Osteocyte (in vitro differentiated cells): Measurements from ENCODE around the gene CX3CL1. TPM values are rescaled to one million over a fixed set of nuclear protein-coding genes. Genes with fewer than 3 reads are reported as not detected.

Source experiments
- DNase-seq: peaks from one replicate; pipeline ENCODE4 v3.0.0; 2021; ENCODE audit warnings: mixed read lengths; ENCODE audit not compliant: unreplicated experiment; ENCODE audit errors: extremely low spot score
- H3K27ac Mint-ChIP-seq: one replicate; pipeline ENCODE4 v1.8.0; 2021; ENCODE audit warnings: mild to moderate bottlenecking, mixed read lengths; ENCODE audit not compliant: unreplicated experiment
- H3K27me3 Mint-ChIP-seq: one replicate; pipeline ENCODE4 v1.8.0; 2021; ENCODE audit warnings: mixed read lengths; ENCODE audit not compliant: unreplicated experiment
- H3K36me3 Mint-ChIP-seq: one replicate; pipeline ENCODE4 v1.8.0; 2021; ENCODE audit warnings: mixed read lengths; ENCODE audit not compliant: unreplicated experiment
- H3K4me1 Mint-ChIP-seq: one replicate; pipeline ENCODE4 v1.8.0; 2021; ENCODE audit warnings: mixed read lengths; ENCODE audit not compliant: unreplicated experiment
- H3K4me3 Mint-ChIP-seq: one replicate; pipeline ENCODE4 v1.8.0; 2021; ENCODE audit warnings: mild to moderate bottlenecking, moderate library complexity, mixed read lengths; ENCODE audit not compliant: unreplicated experiment
- H3K9me3 Mint-ChIP-seq: one replicate; pipeline ENCODE4 v1.8.0; 2021; ENCODE audit warnings: mixed read lengths; ENCODE audit not compliant: unreplicated experiment
- total RNA-seq: library from RNA; stranded (reverse); gene quantifications from 2 replicates; pipeline ENCODE4 v1.2.1, GENCODE V29; 2021
- TF ChIP-seq, protein P1 (sequence below): fragments of 200-600 bp; sonication (generic); IDR thresholded peaks from 2 replicates; pipeline ENCODE4 v1.5.0; 2021; ENCODE audit warnings: antibody characterized with exemption, mild to moderate bottlenecking, moderate library complexity

The CX3CL1 gene
- total RNA-seq, 1 donor from 2014 or later: 2.3 TPM

DNA sequence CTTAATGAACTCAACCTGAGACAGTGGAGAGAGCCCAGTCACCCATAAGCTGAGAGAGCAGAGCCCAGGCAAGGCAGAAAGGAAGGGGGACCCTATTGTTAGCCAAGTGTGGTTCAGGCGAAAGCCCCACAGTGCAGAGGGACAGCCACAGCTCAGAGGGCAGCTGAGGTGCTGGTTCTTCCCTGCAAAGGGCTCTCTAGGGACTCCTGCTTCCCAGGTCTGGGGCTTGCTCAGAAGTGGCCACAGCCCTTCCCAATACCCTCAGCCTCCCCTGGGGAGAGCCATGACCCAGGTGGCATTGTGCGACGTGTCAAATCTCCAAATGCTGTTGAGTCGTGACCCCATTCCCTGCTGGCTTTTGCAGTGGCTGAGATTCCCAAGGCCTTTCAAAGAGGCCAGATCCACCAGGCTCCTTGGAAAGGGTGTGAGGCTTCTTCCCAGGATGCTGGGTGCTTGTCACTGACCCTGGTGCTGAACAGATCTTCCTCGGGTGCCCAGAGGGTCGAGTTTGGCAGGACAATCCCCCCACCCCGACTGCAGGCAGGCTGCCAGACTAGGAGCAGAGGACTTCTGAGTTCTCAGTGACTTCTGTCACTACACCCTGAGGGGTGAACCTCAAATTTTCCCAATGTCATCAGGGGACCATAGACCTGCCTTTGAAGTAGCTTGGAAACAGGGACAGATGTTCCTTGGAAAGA lies 29.8 kb downstream of the CX3CL1 start:
- H3K27me3 Mint-ChIP-seq: peaks cover 52% of the 10 kb centered on the region
- TF ChIP-seq, protein P1, sequence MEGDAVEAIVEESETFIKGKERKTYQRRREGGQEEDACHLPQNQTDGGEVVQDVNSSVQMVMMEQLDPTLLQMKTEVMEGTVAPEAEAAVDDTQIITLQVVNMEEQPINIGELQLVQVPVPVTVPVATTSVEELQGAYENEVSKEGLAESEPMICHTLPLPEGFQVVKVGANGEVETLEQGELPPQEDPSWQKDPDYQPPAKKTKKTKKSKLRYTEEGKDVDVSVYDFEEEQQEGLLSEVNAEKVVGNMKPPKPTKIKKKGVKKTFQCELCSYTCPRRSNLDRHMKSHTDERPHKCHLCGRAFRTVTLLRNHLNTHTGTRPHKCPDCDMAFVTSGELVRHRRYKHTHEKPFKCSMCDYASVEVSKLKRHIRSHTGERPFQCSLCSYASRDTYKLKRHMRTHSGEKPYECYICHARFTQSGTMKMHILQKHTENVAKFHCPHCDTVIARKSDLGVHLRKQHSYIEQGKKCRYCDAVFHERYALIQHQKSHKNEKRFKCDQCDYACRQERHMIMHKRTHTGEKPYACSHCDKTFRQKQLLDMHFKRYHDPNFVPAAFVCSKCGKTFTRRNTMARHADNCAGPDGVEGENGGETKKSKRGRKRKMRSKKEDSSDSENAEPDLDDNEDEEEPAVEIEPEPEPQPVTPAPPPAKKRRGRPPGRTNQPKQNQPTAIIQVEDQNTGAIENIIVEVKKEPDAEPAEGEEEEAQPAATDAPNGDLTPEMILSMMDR: no peak
- H3K27ac Mint-ChIP-seq: no peak overlapping the region
- H3K4me1 Mint-ChIP-seq: no peaks in the 10 kb centered on the region
- no peaks in the 10 kb centered on the region for H3K9me3 Mint-ChIP-seq
- no peak overlapping the region for H3K4me3 Mint-ChIP-seq
- DNase-seq: no peak
- no peaks in the 10 kb centered on the region for H3K36me3 Mint-ChIP-seq

DNA sequence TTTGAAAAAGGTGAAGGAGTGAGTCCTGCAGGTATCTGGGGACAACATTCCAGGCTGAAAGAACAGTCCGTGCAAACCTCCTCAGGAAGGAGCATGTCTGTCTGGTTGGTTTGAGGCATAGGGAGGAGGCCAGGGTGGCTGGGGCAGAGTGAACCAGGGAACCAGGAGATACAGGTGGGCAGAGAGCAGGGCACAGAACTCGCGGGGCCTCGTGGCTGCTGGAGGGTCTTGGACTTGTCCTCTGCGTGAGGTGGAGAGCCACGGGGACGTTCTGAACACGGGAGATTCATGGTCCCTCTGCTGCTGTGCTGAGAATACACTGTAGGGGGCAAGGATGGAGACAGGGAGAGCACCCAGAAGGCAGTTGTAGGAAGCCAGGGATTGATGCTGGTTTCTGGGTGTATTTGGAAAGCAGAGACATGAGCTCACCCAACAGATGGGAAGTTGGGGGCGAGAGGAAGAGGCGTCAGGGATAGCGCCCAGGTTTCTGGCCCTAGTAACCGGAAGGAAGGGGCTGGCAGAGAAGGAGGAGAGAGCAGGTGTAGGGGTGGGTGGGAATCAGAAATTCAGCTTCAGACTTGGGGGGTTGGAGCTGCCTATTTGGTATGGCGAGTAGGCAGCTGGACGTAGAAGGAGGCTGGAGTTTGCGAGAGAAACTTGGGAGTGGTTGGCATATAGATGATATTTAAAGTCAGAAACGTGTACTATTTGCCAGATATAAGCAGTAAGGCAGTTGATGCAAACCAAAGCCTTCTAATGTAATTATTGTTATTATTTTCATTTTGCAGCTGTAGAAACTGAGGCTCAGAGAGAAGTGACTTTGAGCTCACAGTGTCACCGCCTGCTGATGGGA lies 31.9 kb downstream of the CX3CL1 start, which contains the start of gene CCL17:
CCL17 (plus strand) TSS at position 803 of the 853 bp plus-strand sequence. CDS start 9,166 bp downstream, outside the sequence.
- no peaks in the 10 kb centered on the region for H3K4me1 Mint-ChIP-seq
- no peak for DNase-seq
- H3K9me3 Mint-ChIP-seq: no peaks in the 10 kb centered on the region
- TF ChIP-seq, protein P1: no peak
- H3K36me3 Mint-ChIP-seq: no peaks in the 10 kb centered on the region
- no peak within 1 kb of the TSS for H3K4me3 Mint-ChIP-seq
- no peak within 1 kb of the TSS for H3K27ac Mint-ChIP-seq
- peaks cover 40% of the 10 kb centered on the region for H3K27me3 Mint-ChIP-seq

DNA sequence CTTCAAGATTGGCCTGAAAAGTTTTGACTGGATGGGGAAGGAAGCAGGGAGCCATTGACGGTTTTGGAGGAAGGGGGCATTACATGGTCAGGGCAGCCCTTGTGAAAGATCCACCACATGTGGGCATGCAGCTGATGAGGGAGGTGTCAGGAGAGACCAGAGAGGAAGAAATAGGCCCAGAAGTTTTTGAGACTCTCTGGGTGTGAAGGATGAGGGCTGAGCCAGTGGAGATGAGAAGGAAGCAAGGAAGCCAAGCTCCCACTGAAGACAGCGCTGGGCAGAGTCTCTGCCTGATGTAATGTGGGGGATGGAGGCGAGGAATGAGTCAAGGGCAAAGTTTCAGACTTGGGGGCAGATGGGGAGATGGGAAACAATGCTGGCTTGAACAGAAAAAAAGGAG lies 32.8 kb downstream of the CX3CL1 start:
- TF ChIP-seq, protein P1: no peak
- H3K27me3 Mint-ChIP-seq: peaks cover 38% of the 10 kb centered on the region
- H3K4me3 Mint-ChIP-seq: no peak overlapping the region
- H3K4me1 Mint-ChIP-seq: no peaks in the 10 kb centered on the region
- H3K27ac Mint-ChIP-seq: no peak overlapping the region
- H3K36me3 Mint-ChIP-seq: no peaks in the 10 kb centered on the region
- no peak for DNase-seq
- H3K9me3 Mint-ChIP-seq: no peaks in the 10 kb centered on the region

DNA sequence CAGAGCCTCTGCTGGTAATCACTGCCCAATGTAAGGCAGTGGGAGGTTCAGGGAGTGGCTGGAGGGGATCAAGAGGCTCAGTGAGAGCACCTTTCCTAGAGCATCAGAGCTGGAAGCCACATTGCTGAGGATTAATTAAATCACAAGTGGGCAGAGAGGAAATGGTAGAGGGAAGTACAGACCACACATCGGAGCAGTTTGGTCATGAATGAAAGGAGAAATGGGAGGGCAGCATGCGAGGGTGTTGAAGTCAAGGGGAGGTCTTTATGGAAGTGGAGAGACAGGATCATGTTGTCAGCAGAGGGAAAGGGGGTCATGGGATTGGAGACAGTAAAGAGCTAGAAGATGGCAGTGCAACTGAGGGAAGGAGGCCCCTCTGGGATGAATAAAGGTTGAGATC lies 34.6 kb downstream of the CX3CL1 start:
- no peak for DNase-seq
- Mint-ChIP-seq H3K9me3 (no peaks in the 10 kb centered on the region), H3K4me1 (peaks cover 2% of the 10 kb centered on the region), H3K36me3 (no peaks in the 10 kb centered on the region), H3K4me3 (no peak overlapping the region), H3K27me3 (peaks cover 31% of the 10 kb centered on the region), H3K27ac (no peak overlapping the region)
- TF ChIP-seq, protein P1: no peak
